GM21723 (cell line): Measurements from ENCODE around the gene CHRD.

Experiments used
- ATAC-seq: cut with Tn5 transposase; IDR thresholded peaks from one replicate; pipeline ENCODE4 v1.9.1; 2021; ENCODE audit warnings: mild to moderate bottlenecking, moderate library complexity; ENCODE audit not compliant: unreplicated experiment

The CHRD gene

GRCh38 chr3:184360929-184361531 is 18.8 kb upstream of the CHRD start:
- ATAC-seq = peak; percentile 2

GRCh38 chr3:184361532-184361931 is 18.3 kb upstream of the CHRD start, which contains the start of the genes CLCN2 and POLR2H:
TSS of gene CLCN2 (minus strand) at chr3:184361605. CDS start at chr3:184361479, 126 bp downstream.
TSS of gene POLR2H (plus strand) at chr3:184361710. CDS start at chr3:184363493, 1,783 bp downstream.
- peak; percentile 53 for ATAC-seq

GRCh38 chr3:184361932-184362667 is 17.8 kb upstream of the CHRD start:
- ATAC-seq = peak; percentile 5

- peak; percentile 86 for ATAC-seq
These were observed 16.9 kb upstream of the CHRD start for GRCh38 chr3:184362668-184363546.

GRCh38 chr3:184366619-184367289 is 13.1 kb upstream of the CHRD start:
- ATAC-seq = no peak

- ATAC-seq = no peak
These were observed 11.7 kb upstream of the CHRD start for GRCh38 chr3:184368116-184368515.

- ATAC-seq = no peak
These were observed 11.2 kb upstream of the CHRD start for GRCh38 chr3:184368586-184369183.

GRCh38 chr3:184371570-184372018 is 8.3 kb upstream of the CHRD start:
- ATAC-seq = peak; percentile 78

GRCh38 chr3:184372296-184372821 is 7.5 kb upstream of the CHRD start:
- no peak for ATAC-seq

GRCh38 chr3:184372911-184373310 is 6.9 kb upstream of the CHRD start:
- no peak for ATAC-seq

- ATAC-seq = no peak
These were observed 6.4 kb upstream of the CHRD start for GRCh38 chr3:184373422-184373821.

GRCh38 chr3:184375747-184376461 is 4.0 kb upstream of the CHRD start:
- no peak for ATAC-seq

- no peak for ATAC-seq
These were observed 2.5 kb upstream of the CHRD start for GRCh38 chr3:184377374-184377773.

- ATAC-seq = no peak
These were observed 1.9 kb upstream of the CHRD start, which contains the start of gene THPO for GRCh38 chr3:184377882-184378445. TSS of gene THPO (minus strand) at chr3:184378207. CDS start at chr3:184376259, 1,948 bp downstream.

GRCh38 chr3:184378651-184379357 is 1.1 kb upstream of the CHRD start:
- no peak for ATAC-seq

- ATAC-seq = no peak
These were observed 352 bp downstream of the CHRD start for GRCh38 chr3:184380185-184380626.

GRCh38 chr3:184380627-184381260 is 890 bp downstream of the CHRD start:
- ATAC-seq = no peak
